Activated T-helper 1 cell treated with Interleukin-2 at 50 U/mL for 16 hours (primary cell): ENCODE results near the gene HCST.

ENCODE experiments used
- DNase-seq: peaks from one replicate; pipeline ENCODE4 v3.0.0-alpha.2; 2020; ENCODE audit warnings: low read depth

HCST gene

GRCh38 chr19:35937345-35938281 is 35.3 kb downstream of the HCST start:
- DNase-seq: no peak

GRCh38 chr19:35938282-35939224 is 36.2 kb downstream of the HCST start:
- no peak for DNase-seq

GRCh38 chr19:35939307-35940077 is 37.2 kb downstream of the HCST start:
- no peak for DNase-seq

- DNase-seq: no peak
These were observed 37.9 kb downstream of the HCST start for GRCh38 chr19:35940078-35940775.

- no peak for DNase-seq
These were observed 38.5 kb downstream of the HCST start for GRCh38 chr19:35940839-35941238.

- DNase-seq: no peak
These were observed 39.9 kb downstream of the HCST start for GRCh38 chr19:35942235-35942634.

GRCh38 chr19:35943321-35944301 is 41.3 kb downstream of the HCST start:
- no peak for DNase-seq

GRCh38 chr19:35944556-35944955 is 42.2 kb downstream of the HCST start:
- DNase-seq: no peak

- no peak for DNase-seq
These were observed 42.9 kb downstream of the HCST start for GRCh38 chr19:35945121-35945790.

- no peak for DNase-seq
These were observed 43.9 kb downstream of the HCST start for GRCh38 chr19:35946203-35946602.

- DNase-seq: no peak
These were observed 46.8 kb downstream of the HCST start for GRCh38 chr19:35949131-35949530.
